HepG2 (cell line): Measurements from ENCODE around the gene COG8. TPM values are rescaled to one million over a fixed set of nuclear protein-coding genes. Genes with fewer than 3 reads are reported as not detected.

Source experiments
- AKAP8 ChIP-seq: sonication (generic); formaldehyde crosslinking; IDR thresholded peaks from 2 replicates; pipeline ENCODE4 v1.5.1; 2020; ENCODE audit warnings: mild to moderate bottlenecking, missing genetic modification reagents
- CERS6 ChIP-seq: sonication (generic); formaldehyde crosslinking; IDR thresholded peaks from 2 replicates; pipeline ENCODE4 v1.5.0; 2020; ENCODE audit warnings: missing genetic modification reagents
- EP300 ChIP-seq, 3 experiments: sonication (generic) in 1 of 3; formaldehyde crosslinking in 1 of 3; IDR thresholded peaks; 2 replicates each; pipeline versions ENCODE4 v1.5.1 to v1.6.1; 2011 to 2020; ENCODE audit warnings: low read depth in 2 of 3, low read length in 2 of 3, borderline replicate concordance in 1 of 3, improper control_type of control experiment in 1 of 3, mild to moderate bottlenecking in 1 of 3, missing genetic modification reagents in 1 of 3, moderate library complexity in 1 of 3
- FOXA1 ChIP-seq, 2 experiments: fragments of 450-650 bp in 1 of 2; sonication (generic) in 1 of 2; formaldehyde crosslinking in 1 of 2; IDR thresholded peaks; 2 replicates each; pipeline versions ENCODE4 v1.4.0 to v1.6.1; 2016 to 2020; ENCODE audit warnings: missing genetic modification reagents in 1 of 2
- HCFC1 ChIP-seq: fragments of 150-350 bp; IDR thresholded peaks from 2 replicates; pipeline ENCODE4 v1.6.1; 2014; ENCODE audit warnings: low read depth, low read length
- IRF1 ChIP-seq: sonication (generic); formaldehyde crosslinking; IDR thresholded peaks from 2 replicates; pipeline ENCODE4 v1.4.0; 2020; ENCODE audit warnings: low read depth, mild to moderate bottlenecking, missing genetic modification reagents
- KLF15 ChIP-seq: sonication (generic); formaldehyde crosslinking; IDR thresholded peaks from 2 replicates; pipeline ENCODE4 v1.8.1; 2023; ENCODE audit warnings: borderline replicate concordance, mild to moderate bottlenecking, inconsistent platforms, missing genetic modification reagents, mixed read lengths
- MAFK ChIP-seq, 2 experiments: IDR thresholded peaks in 1 of 2; conservative IDR thresholded peaks in 1 of 2; 2 replicates each; pipeline ENCODE4 v1.6.1; 2011; ENCODE audit warnings: improper control_type of control experiment in 2 of 2, low read length in 2 of 2
- MEF2D ChIP-seq: sonication (generic); formaldehyde crosslinking; IDR thresholded peaks from 2 replicates; pipeline ENCODE4 v1.5.1; 2020; ENCODE audit warnings: mild to moderate bottlenecking, missing genetic modification reagents
- POLR2AphosphoS2 ChIP-seq: IDR thresholded peaks from 2 replicates; pipeline ENCODE4 v1.6.1; 2011; ENCODE audit warnings: low read depth, low read length, improper control_type of control experiment
- PPARG ChIP-seq: conservative IDR thresholded peaks from 2 replicates; pipeline ENCODE4 v1.6.1; 2016; ENCODE audit warnings: missing biosample characterization, missing genetic modification reagents
- RXRA ChIP-seq: sonication (generic); formaldehyde crosslinking; IDR thresholded peaks from 2 replicates; pipeline ENCODE4 v1.5.1; 2020; ENCODE audit warnings: missing genetic modification reagents
- SIN3A ChIP-seq: IDR thresholded peaks from 2 replicates; pipeline ENCODE4 v1.6.1; 2011; ENCODE audit warnings: low read depth, mild to moderate bottlenecking, control low read depth, low read length, borderline replicate concordance
- SMARCC2 ChIP-seq: fragments of 450-650 bp; IDR thresholded peaks from 2 replicates; pipeline ENCODE4 v1.6.1; 2017; ENCODE audit warnings: antibody characterized with exemption, mild to moderate bottlenecking
- SP1 ChIP-seq, 2 experiments: fragments of 450-650 bp in 1 of 2; sonication (generic) in 1 of 2; formaldehyde crosslinking in 1 of 2; IDR thresholded peaks; 2 replicates each; pipeline versions ENCODE4 v1.4.0 to v1.6.1; 2016 to 2020; ENCODE audit warnings: missing genetic modification reagents in 1 of 2
- THAP8 ChIP-seq: sonication (generic); formaldehyde crosslinking; IDR thresholded peaks from 2 replicates; pipeline ENCODE4 v1.5.1; 2020; ENCODE audit warnings: missing genetic modification reagents, mild to moderate bottlenecking, borderline replicate concordance
- ZBTB10 ChIP-seq: sonication (generic); formaldehyde crosslinking; IDR thresholded peaks from 2 replicates; pipeline ENCODE4 v1.4.0; 2020; ENCODE audit warnings: missing genetic modification reagents, borderline replicate concordance
- ZMYM2 ChIP-seq: sonication (generic); formaldehyde crosslinking; IDR thresholded peaks from 2 replicates; pipeline ENCODE4 v1.8.0; 2022; ENCODE audit warnings: mild to moderate bottlenecking, missing genetic modification reagents
- ZNF235 ChIP-seq: sonication (generic); formaldehyde crosslinking; IDR thresholded peaks from 2 replicates; pipeline ENCODE4 v1.8.1; 2023; ENCODE audit warnings: mild to moderate bottlenecking, missing genetic modification reagents, borderline replicate concordance
- ZNF256 ChIP-seq: sonication (generic); formaldehyde crosslinking; conservative IDR thresholded peaks from 2 replicates; pipeline ENCODE4 v1.4.0; 2020; ENCODE audit warnings: missing genetic modification reagents
- ZNF709 ChIP-seq: sonication (generic); formaldehyde crosslinking; IDR thresholded peaks from 2 replicates; pipeline ENCODE4 v1.5.0; 2020; ENCODE audit warnings: mild to moderate bottlenecking, missing genetic modification reagents
- ZNF781 ChIP-seq: sonication (generic); formaldehyde crosslinking; IDR thresholded peaks from 2 replicates; pipeline ENCODE4 v1.5.1; 2020; ENCODE audit warnings: borderline replicate concordance, mild to moderate bottlenecking, missing genetic modification reagents; ENCODE audit errors: not compliant biosample characterization
- ZNF850 ChIP-seq: sonication (generic); formaldehyde crosslinking; conservative IDR thresholded peaks from 2 replicates; pipeline ENCODE4 v1.9.0; 2021; ENCODE audit warnings: mild to moderate bottlenecking, missing genetic modification reagents
- polyA plus RNA-seq, 8 experiments: library from polyadenylated mRNA; depleted of rRNA in 3 of 8; stranded (reverse) in 7 of 8; unstranded in 1 of 8; fragments of >200 nt; fragmentation: Illumina TruSeq in 4 of 8; extraction: Trizol in 4 of 8; gene quantifications; 2 replicates each; pipeline versions ENCODE4 v1.2.1 to v1.2.3, GENCODE V29; 2011 to 2016; ENCODE audit warnings: low read depth in 4 of 8, missing spikeins in 1 of 8, mixed read lengths in 1 of 8; ENCODE audit not compliant: insufficient read depth in 1 of 8
- total RNA-seq, 5 experiments: library from RNA; depleted of rRNA; stranded (reverse); fragments of >200 nt; fragmentation: Illumina TruSeq; extraction: Trizol; gene quantifications; 2 replicates each; pipeline ENCODE4 v1.2.3, GENCODE V29; 2016; ENCODE audit warnings: low read depth in 1 of 5

The COG8 gene
- total and polyA plus RNA-seq, 2 of the 13 experiments (the other 11 are each of a cell fraction or from before 2014, with no cell fraction given), result 45.5 to 52.1 TPM

- TF ChIP-seq ZNF235 (CRISPR knock-in tag) (no peak), SMARCC2 (no peak), CERS6 (CRISPR knock-in tag) (no peak), RXRA (CRISPR knock-in tag) (no peak), FOXA1 (IDR thresholded peaks at IDR 0.05) (no peak), FOXA1 (CRISPR knock-in tag; IDR thresholded peaks at IDR 0.05) (no peak; the same call in 1 of the 2 replicates), PPARG (CRISPR knock-in tag) (no peak), SIN3A (no peak), ZNF850 (CRISPR knock-in tag) (peak; percentile 75; the same call in 1 of the 2 replicates), ZNF256 (CRISPR knock-in tag) (no peak; the same call in 1 of the 2 replicates), EP300 (IDR thresholded peaks at IDR 0.05; ENCODE audit: low read depth in 2 of 2, low read length in 2 of 2) (no peak), EP300 (CRISPR knock-in tag; IDR thresholded peaks at IDR 0.05; ENCODE audit: borderline replicate concordance) (no peak), KLF15 (CRISPR knock-in tag) (no peak), ZBTB10 (no peak), SP1 (IDR thresholded peaks at IDR 0.05) (no peak), SP1 (CRISPR knock-in tag; IDR thresholded peaks at IDR 0.05) (no peak), MEF2D (CRISPR knock-in tag) (peak; percentile 34; the same call in 1 of the 2 replicates), ZNF709 (no peak; the same call in 1 of the 2 replicates), POLR2AphosphoS2 (no peak), IRF1 (CRISPR knock-in tag) (no peak), ZNF781 (CRISPR knock-in tag) (peak; percentile 59), ZMYM2 (no peak), HCFC1 (no peak), MAFK (conservative IDR thresholded peaks at IDR 0.05 in 1 of 2, IDR thresholded peaks at IDR 0.05 in 1 of 2; ENCODE audit: low read length in 2 of 2) (no peak), THAP8 (CRISPR knock-in tag) (peak; percentile 88; the same call in 1 of the 2 replicates), AKAP8 (no peak)
Observed at GRCh38 chr16:69329369-69330285, 9.7 kb downstream of the COG8 start (continued).
